ENCODE results near the gene CYLD. TPM values are rescaled to one million over a fixed set of nuclear protein-coding genes. Genes with fewer than 3 reads are reported as not detected.

CYLD gene
- total and polyA plus RNA-seq, 2 donors (not counting 1 experiment from before 2014, with no cell fraction given), result 30.0 to 160 TPM

- Mint-ChIP-seq H3K27me3 (no peaks in the 10 kb centered on the region), H3K27ac (no peak overlapping the region), H3K4me1 (peaks cover 20% of the 10 kb centered on the region), H3K4me3 (no peak overlapping the region), H3K9me3 (ENCODE audit: insufficient read depth) (no peaks in the 10 kb centered on the region)
- ChIA-PET CTCF (no interaction called here), POLR2A (no interaction called here)
- Histone ChIP-seq H3K4me3 (ENCODE audit: control extremely low read depth in 1 of 5, extremely low read depth in 1 of 5, insufficient read depth in 1 of 5, low read depth in 2 of 5, low read length in 4 of 5) (no peak overlapping the region), H4K20me1 (ENCODE audit: control insufficient read depth, insufficient read depth, low read length, poor library complexity, severe bottlenecking) (no peaks in the 10 kb centered on the region), H3K27me3 (replicated peaks in 1 of 4; ENCODE audit: control extremely low read depth in 1 of 4, control insufficient read depth in 3 of 4, insufficient read depth in 4 of 4, low read length in 3 of 4) (no peaks in the 10 kb centered on the region), H3K4me1 (ENCODE audit: control insufficient read depth in 2 of 2, insufficient read depth in 2 of 2, low read length in 2 of 2) (peaks cover 14 to 23% of the 10 kb centered on the region in 2 donors), H3K36me3 (replicated peaks in 1 of 2; ENCODE audit: control extremely low read depth in 1 of 2, control insufficient read depth in 1 of 2, extremely low read depth in 1 of 2, insufficient read depth in 2 of 2, low read length in 1 of 2) (no peaks in the 10 kb centered on the region), H3K4me2 (replicated peaks; ENCODE audit: low read depth, low read length, poor library complexity, severe bottlenecking) (no peak overlapping the region), H3K27ac (ENCODE audit: low read length in 2 of 2) (no peak overlapping the region), H3K9me3 (ENCODE audit: control extremely low read depth in 1 of 3, control insufficient read depth in 2 of 3, insufficient read depth in 1 of 3, low read length in 2 of 3) (no peaks in the 10 kb centered on the region), H3K9ac (ENCODE audit: low read length) (no peak overlapping the region), H3K79me2 (ENCODE audit: control insufficient read depth, insufficient read depth, low read length) (no peaks in the 10 kb centered on the region), H2AFZ (ENCODE audit: insufficient read depth, low read depth, low read length, poor library complexity, severe bottlenecking) (no peak overlapping the region)
- no peak for TF ChIP-seq EZH2 (IDR thresholded peaks at IDR 0.05; ENCODE audit: borderline replicate concordance, insufficient read depth, low read depth, low read length, poor library complexity, severe bottlenecking)
- TF ChIP-seq CTCF (IDR thresholded peaks at IDR 0.05), result no peak
- DNase-seq (no peak), ATAC-seq (ENCODE audit: low read depth) (no peak)
- intact Hi-C loops (cut with micrococcal nuclease), result no loop called here
- no CpG with 5 or more reads among the region's 3 CpGs for WGBS (ENCODE audit: insufficient coverage)
Observed at GRCh38 chr16:50712560-50712898, 29.4 kb upstream of the CYLD start.

- no peaks in the 10 kb centered on the region for H3K79me2 ChIP-seq (ENCODE audit: control insufficient read depth, insufficient read depth, low read length)
- H3K27me3 ChIP-seq (replicated peaks in 1 of 4; ENCODE audit: control extremely low read depth in 1 of 4, control insufficient read depth in 3 of 4, insufficient read depth in 4 of 4, low read length in 3 of 4), result no peaks in the 10 kb centered on the region
- H4K20me1 ChIP-seq (ENCODE audit: control insufficient read depth, insufficient read depth, low read length, poor library complexity, severe bottlenecking), result no peaks in the 10 kb centered on the region
- Mint-ChIP-seq H3K27ac (no peak overlapping the region), H3K4me1 (peaks cover 20% of the 10 kb centered on the region), H3K27me3 (no peaks in the 10 kb centered on the region), H3K9me3 (ENCODE audit: insufficient read depth) (no peaks in the 10 kb centered on the region), H3K4me3 (no peak overlapping the region)
- DNase-seq (no peak), ATAC-seq (ENCODE audit: low read depth) (no peak)
- ChIA-PET CTCF (no interaction called here), POLR2A (no interaction called here)
- no peak overlapping the region for H2AFZ ChIP-seq (ENCODE audit: insufficient read depth, low read depth, low read length, poor library complexity, severe bottlenecking)
- intact Hi-C loops (cut with micrococcal nuclease), result no loop called here
- TF ChIP-seq EZH2 (IDR thresholded peaks at IDR 0.05; ENCODE audit: borderline replicate concordance, insufficient read depth, low read depth, low read length, poor library complexity, severe bottlenecking), result no peak
- TF ChIP-seq CTCF (IDR thresholded peaks at IDR 0.05), result no peak
- H3K4me3 ChIP-seq (ENCODE audit: control extremely low read depth in 1 of 5, extremely low read depth in 1 of 5, insufficient read depth in 1 of 5, low read depth in 2 of 5, low read length in 4 of 5), result no peak overlapping the region
- peaks cover 14 to 23% of the 10 kb centered on the region in 2 donors for H3K4me1 ChIP-seq (ENCODE audit: control insufficient read depth in 2 of 2, insufficient read depth in 2 of 2, low read length in 2 of 2)
- WGBS (ENCODE audit: insufficient coverage), result 50% methylated on average over 2 of the region's 4 CpGs
- H3K9me3 ChIP-seq (ENCODE audit: control extremely low read depth in 1 of 3, control insufficient read depth in 2 of 3, insufficient read depth in 1 of 3, low read length in 2 of 3), result no peaks in the 10 kb centered on the region
- no peaks in the 10 kb centered on the region for H3K36me3 ChIP-seq (replicated peaks in 1 of 2; ENCODE audit: control extremely low read depth in 1 of 2, control insufficient read depth in 1 of 2, extremely low read depth in 1 of 2, insufficient read depth in 2 of 2, low read length in 1 of 2)
- H3K9ac ChIP-seq (ENCODE audit: low read length), result no peak overlapping the region
- no peak overlapping the region for H3K27ac ChIP-seq (ENCODE audit: low read length in 2 of 2)
- no peak overlapping the region for H3K4me2 ChIP-seq (replicated peaks; ENCODE audit: low read depth, low read length, poor library complexity, severe bottlenecking)
Observed at GRCh38 chr16:50712956-50713355, 28.9 kb upstream of the CYLD start.
